Stimulated activated CD4-positive, alpha-beta T cell treated with anti-CD3 and anti-CD28 coated beads, Interleukin-4, amount 100 ng/mL, for 4 hours (primary cell): ENCODE data around the gene BGLAP.

Experiments used
- DNase-seq, 2 experiments: peaks; one replicate each; pipeline ENCODE4 v3.0.0-alpha.2; 2020

The BGLAP gene

GRCh38 chr1:156228501-156228900 lies 13.5 kb upstream of the BGLAP start:
- no peak for DNase-seq

- DNase-seq: no peak
These were observed 12.0 kb upstream of the BGLAP start for GRCh38 chr1:156229809-156230472.

GRCh38 chr1:156230473-156230837 lies 11.5 kb upstream of the BGLAP start:
- DNase-seq: no peak

GRCh38 chr1:156232201-156232894 lies 9.6 kb upstream of the BGLAP start:
- DNase-seq: no peak

GRCh38 chr1:156233426-156234127 lies 8.4 kb upstream of the BGLAP start:
- no peak for DNase-seq

- no peak for DNase-seq
These were observed 5.8 kb upstream of the BGLAP start for GRCh38 chr1:156236164-156236563.

- no peak for DNase-seq
These were observed 3.7 kb upstream of the BGLAP start for GRCh38 chr1:156238248-156238647.

- no peak for DNase-seq
These were observed 623 bp upstream of the BGLAP start for GRCh38 chr1:156241311-156241811.

- no peak for DNase-seq
These were observed 754 bp downstream of the BGLAP start for GRCh38 chr1:156242738-156243137.

- DNase-seq: no peak
These were observed 2.1 kb downstream of the BGLAP start for GRCh38 chr1:156244126-156244525.

GRCh38 chr1:156244712-156245111 lies 2.7 kb downstream of the BGLAP start:
- DNase-seq: no peak

GRCh38 chr1:156245451-156246232 lies 3.7 kb downstream of the BGLAP start:
- peak in 1 of 2 experiments; percentile 39 for DNase-seq

- DNase-seq: no peak
These were observed 4.3 kb downstream of the BGLAP start for GRCh38 chr1:156246241-156246780.

- no peak for DNase-seq
These were observed 4.9 kb downstream of the BGLAP start for GRCh38 chr1:156246781-156247459.

- no peak for DNase-seq
These were observed 5.7 kb downstream of the BGLAP start, which contains the start of gene PAQR6 for GRCh38 chr1:156247460-156248322. TSS of gene PAQR6 (minus strand) at chr1:156248056. CDS start at chr1:156246731, 1,325 bp downstream.

- no peak for DNase-seq
These were observed 6.3 kb downstream of the BGLAP start for GRCh38 chr1:156248323-156248683.

GRCh38 chr1:156249593-156249992 lies 7.6 kb downstream of the BGLAP start:
- no peak for DNase-seq

- DNase-seq: no peak
These were observed 9.5 kb downstream of the BGLAP start for GRCh38 chr1:156251527-156251926.

- DNase-seq: no peak
These were observed 11.7 kb downstream of the BGLAP start for GRCh38 chr1:156253634-156254033.

- no peak for DNase-seq
These were observed 15.7 kb downstream of the BGLAP start for GRCh38 chr1:156257711-156258110.

- no peak for DNase-seq
These were observed 16.9 kb downstream of the BGLAP start for GRCh38 chr1:156258859-156259258.
